Type B pancreatic cell (in vitro differentiated cells): ENCODE data around the gene DLGAP3. TPM values are rescaled to one million over a fixed set of nuclear protein-coding genes. Genes with fewer than 3 reads are reported as not detected.

Experiments
- DNase-seq: peaks from one replicate; pipeline ENCODE4 v3.0.0; 2021; ENCODE audit warnings: mixed read lengths; ENCODE audit not compliant: unreplicated experiment; ENCODE audit errors: extremely low spot score
- H3K27ac Mint-ChIP-seq: 2 replicates; pipeline ENCODE4 v1.8.0; 2021; ENCODE audit warnings: mild to moderate bottlenecking, mixed read lengths
- H3K27me3 Mint-ChIP-seq: 2 replicates; pipeline ENCODE4 v1.8.0; 2021; ENCODE audit warnings: mixed read lengths
- H3K36me3 Mint-ChIP-seq: 2 replicates; pipeline ENCODE4 v1.8.0; 2021; ENCODE audit warnings: mixed read lengths
- H3K4me1 Mint-ChIP-seq: one replicate; pipeline ENCODE4 v1.8.0; 2021; ENCODE audit warnings: mixed read lengths; ENCODE audit not compliant: unreplicated experiment
- H3K4me3 Mint-ChIP-seq: 2 replicates; pipeline ENCODE4 v1.8.0; 2021; ENCODE audit warnings: mild to moderate bottlenecking, mixed read lengths
- H3K9me3 Mint-ChIP-seq: 2 replicates; pipeline ENCODE4 v1.8.0; 2021; ENCODE audit warnings: mixed read lengths
- total RNA-seq: library from RNA; stranded (reverse); gene quantifications from 2 replicates; pipeline ENCODE4 v1.2.1, GENCODE V29; 2021; ENCODE audit warnings: low replicate concordance
- TF ChIP-seq, protein P1 (sequence below): fragments of 200-600 bp; sonication (generic); conservative IDR thresholded peaks from 2 replicates; pipeline ENCODE4 v1.5.0; 2021; ENCODE audit warnings: antibody characterized with exemption, mild to moderate bottlenecking

Gene DLGAP3
- total RNA-seq, 1 donor from 2014 or later, result 1.0 TPM

DNA sequence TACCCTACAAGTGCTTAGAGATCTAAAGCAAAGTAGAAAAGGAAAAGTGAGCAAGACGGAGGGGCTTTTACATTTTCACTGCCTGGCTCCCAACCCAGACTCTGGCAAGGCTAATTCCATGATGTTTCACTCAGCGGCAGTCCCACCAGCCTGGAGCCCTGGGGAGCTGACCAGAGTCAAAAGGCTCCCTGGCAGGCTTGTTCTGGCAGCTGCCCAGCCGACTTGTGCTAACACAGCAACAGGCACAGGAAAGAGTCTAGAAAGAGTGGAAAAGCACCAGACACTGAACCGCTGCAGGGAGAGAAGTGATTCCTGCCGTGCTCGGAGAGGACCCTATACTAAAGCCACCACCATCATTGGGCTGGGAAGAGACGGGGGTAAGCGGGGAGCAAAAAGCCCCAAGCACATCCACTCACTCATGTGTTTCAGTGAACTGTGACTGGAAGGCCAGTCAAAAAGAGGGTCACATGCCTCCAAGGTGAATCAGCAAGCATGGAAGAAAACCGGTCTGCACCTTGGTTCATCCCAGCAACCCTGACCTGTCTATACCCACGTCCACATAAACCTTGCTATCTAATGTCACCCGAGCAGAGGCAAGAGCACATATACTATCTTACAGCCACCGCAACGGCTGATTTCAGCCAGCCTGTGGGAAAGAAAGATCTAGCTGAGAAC lies 77.9 kb downstream of the DLGAP3 start:
- TF ChIP-seq, protein P1, sequence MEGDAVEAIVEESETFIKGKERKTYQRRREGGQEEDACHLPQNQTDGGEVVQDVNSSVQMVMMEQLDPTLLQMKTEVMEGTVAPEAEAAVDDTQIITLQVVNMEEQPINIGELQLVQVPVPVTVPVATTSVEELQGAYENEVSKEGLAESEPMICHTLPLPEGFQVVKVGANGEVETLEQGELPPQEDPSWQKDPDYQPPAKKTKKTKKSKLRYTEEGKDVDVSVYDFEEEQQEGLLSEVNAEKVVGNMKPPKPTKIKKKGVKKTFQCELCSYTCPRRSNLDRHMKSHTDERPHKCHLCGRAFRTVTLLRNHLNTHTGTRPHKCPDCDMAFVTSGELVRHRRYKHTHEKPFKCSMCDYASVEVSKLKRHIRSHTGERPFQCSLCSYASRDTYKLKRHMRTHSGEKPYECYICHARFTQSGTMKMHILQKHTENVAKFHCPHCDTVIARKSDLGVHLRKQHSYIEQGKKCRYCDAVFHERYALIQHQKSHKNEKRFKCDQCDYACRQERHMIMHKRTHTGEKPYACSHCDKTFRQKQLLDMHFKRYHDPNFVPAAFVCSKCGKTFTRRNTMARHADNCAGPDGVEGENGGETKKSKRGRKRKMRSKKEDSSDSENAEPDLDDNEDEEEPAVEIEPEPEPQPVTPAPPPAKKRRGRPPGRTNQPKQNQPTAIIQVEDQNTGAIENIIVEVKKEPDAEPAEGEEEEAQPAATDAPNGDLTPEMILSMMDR, result no peak
- Mint-ChIP-seq H3K27ac (no peak overlapping the region), H3K36me3 (peaks cover 16% of the 10 kb centered on the region), H3K27me3 (no peaks in the 10 kb centered on the region), H3K4me1 (peaks cover 31% of the 10 kb centered on the region), H3K9me3 (no peaks in the 10 kb centered on the region), H3K4me3 (no peak overlapping the region)
- no peak for DNase-seq

DNA sequence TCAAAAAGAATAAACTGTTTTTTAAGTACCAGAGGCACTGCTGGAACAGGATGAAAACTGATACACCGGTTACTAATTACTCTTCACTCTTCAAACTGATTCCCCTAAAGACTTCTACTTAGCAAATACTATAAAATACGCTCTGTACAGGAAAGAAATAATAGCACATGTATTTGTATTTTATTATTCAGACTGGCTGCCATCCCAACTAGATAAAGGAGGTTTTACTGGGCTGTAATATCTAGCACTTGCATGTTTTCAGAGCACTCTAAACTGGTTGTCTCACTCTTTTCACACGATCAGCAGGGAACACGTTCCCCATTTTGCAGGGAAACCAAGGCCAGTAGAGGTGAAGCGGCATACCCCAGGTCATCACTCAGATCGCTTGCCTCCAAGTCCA lies 79.1 kb downstream of the DLGAP3 start:
- H3K36me3 Mint-ChIP-seq, result peaks cover 16% of the 10 kb centered on the region
- TF ChIP-seq, protein P1, result no peak
- peaks cover 34% of the 10 kb centered on the region for H3K4me1 Mint-ChIP-seq
- H3K27me3 Mint-ChIP-seq, result no peaks in the 10 kb centered on the region
- no peaks in the 10 kb centered on the region for H3K9me3 Mint-ChIP-seq
- no peak for DNase-seq
- H3K4me3 Mint-ChIP-seq, result no peak overlapping the region
- H3K27ac Mint-ChIP-seq, result no peak overlapping the region

DNA sequence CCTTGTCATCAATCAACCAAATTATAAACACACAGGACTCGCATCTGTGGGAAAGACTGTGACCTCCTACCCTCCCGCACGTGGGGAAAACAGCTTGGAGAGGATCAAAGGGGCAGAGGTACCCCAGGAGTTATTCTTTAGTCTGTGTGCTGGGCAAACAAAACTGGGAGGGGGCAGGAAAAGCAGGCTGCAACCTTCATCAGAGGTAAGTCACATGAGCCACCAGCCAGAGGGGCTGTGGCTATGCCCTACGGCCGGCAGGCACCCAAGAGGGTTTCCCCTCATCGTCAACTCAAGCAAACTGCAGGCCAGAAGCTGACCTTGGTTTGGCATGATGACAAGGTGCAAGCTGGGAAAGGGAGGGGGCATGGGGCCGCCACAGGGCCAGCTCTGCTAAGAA lies 82.4 kb downstream of the DLGAP3 start:
- no peak overlapping the region for H3K27ac Mint-ChIP-seq
- no peak for DNase-seq
- TF ChIP-seq, protein P1, result no peak
- no peak overlapping the region for H3K4me3 Mint-ChIP-seq
- no peaks in the 10 kb centered on the region for H3K9me3 Mint-ChIP-seq
- no peaks in the 10 kb centered on the region for H3K27me3 Mint-ChIP-seq
- peaks cover 10% of the 10 kb centered on the region for H3K36me3 Mint-ChIP-seq
- H3K4me1 Mint-ChIP-seq, result peaks cover 42% of the 10 kb centered on the region

DNA sequence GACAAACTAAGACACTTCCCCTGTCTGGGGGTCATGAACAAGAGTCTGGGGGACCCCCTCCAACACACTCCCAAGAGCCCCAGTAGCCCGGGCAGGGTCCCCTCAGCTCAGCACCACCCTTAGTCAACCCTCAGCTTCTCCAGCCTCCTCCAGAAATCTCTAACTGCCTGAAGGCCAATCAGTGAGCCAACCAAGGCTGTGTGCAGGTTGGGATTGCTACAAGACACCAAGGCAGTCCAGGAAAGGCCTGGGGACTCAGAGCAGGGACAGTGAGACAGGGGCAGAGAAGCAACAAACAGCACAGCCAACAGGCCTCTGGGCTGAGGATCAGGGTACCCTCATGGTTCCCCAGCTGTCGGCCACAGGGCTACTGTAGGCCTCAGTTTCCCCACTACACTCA lies 83.2 kb downstream of the DLGAP3 start:
- Mint-ChIP-seq H3K27ac (no peak overlapping the region), H3K36me3 (peaks cover 10% of the 10 kb centered on the region), H3K4me1 (peaks cover 42% of the 10 kb centered on the region), H3K9me3 (no peaks in the 10 kb centered on the region), H3K27me3 (no peaks in the 10 kb centered on the region), H3K4me3 (no peak overlapping the region)
- TF ChIP-seq, protein P1, result no peak
- no peak for DNase-seq

DNA sequence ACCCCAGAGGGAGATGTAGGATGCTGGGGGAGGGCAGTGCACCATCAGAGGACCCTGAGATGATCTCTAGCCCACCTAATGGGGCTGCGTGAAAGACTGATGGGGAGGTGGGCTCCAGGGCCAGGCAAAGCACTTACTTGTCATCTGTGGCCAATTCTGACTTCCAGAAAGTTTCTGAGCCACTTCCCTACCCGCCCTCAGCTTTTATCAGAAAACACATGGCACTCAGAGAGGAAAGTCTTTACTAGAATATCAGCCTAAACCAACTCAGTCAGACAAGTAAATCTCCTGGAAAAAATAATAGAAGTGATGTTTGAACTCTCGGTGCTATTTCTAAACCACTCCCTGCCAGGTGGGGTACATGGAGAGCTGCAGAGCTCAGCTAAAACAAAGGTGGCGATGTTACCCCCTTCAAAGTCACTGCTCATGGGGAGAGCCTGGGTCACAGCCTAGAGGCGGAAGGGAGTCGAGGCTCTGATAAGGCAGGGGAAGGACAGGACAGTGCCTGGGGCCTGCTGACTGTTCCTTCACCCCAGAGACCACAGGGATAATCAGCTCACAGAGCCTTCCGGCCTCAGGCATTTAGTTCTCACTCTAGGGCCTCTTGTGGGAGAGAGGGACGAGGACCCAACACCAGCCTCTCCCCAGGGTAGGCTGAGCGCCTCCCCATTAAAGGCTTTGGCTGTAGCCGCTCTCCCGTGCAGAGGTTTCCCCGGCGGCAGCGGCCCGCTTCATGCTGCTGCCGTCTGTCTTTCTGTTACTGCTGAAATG lies 84.1 kb downstream of the DLGAP3 start:
- peaks cover 38% of the 10 kb centered on the region for H3K4me1 Mint-ChIP-seq
- TF ChIP-seq, protein P1, result no peak
- H3K4me3 Mint-ChIP-seq, result no peak overlapping the region
- no peaks in the 10 kb centered on the region for H3K27me3 Mint-ChIP-seq
- no peak overlapping the region for H3K27ac Mint-ChIP-seq
- no peak for DNase-seq
- H3K9me3 Mint-ChIP-seq, result no peaks in the 10 kb centered on the region
- peaks cover 10% of the 10 kb centered on the region for H3K36me3 Mint-ChIP-seq
